GM18502 (cell line): ENCODE results near the gene TTLL10.

Experiments
- ATAC-seq: cut with Tn5 transposase; IDR thresholded peaks from one replicate; pipeline ENCODE4 v1.9.1; 2021; ENCODE audit warnings: mild to moderate bottlenecking; ENCODE audit not compliant: unreplicated experiment, poor library complexity

TTLL10 gene

GRCh38 chr1:1216770-1217620 lies 43.3 kb downstream of the TTLL10 start:
- no peak for ATAC-seq

- no peak for ATAC-seq
Observed at GRCh38 chr1:1217621-1218523, 44.2 kb downstream of the TTLL10 start.

- ATAC-seq: no peak
Observed at GRCh38 chr1:1218524-1219200, 45.0 kb downstream of the TTLL10 start.

- no peak for ATAC-seq
Observed at GRCh38 chr1:1219341-1219740, 45.7 kb downstream of the TTLL10 start.

- ATAC-seq: no peak
Observed at GRCh38 chr1:1220197-1220596, 46.5 kb downstream of the TTLL10 start.

- ATAC-seq: no peak
Observed at GRCh38 chr1:1221887-1222574, 48.4 kb downstream of the TTLL10 start.

- ATAC-seq: no peak
Observed at GRCh38 chr1:1222575-1223225, 49.0 kb downstream of the TTLL10 start.

- no peak for ATAC-seq
Observed at GRCh38 chr1:1223321-1223720, 49.6 kb downstream of the TTLL10 start.

- no peak for ATAC-seq
Observed at GRCh38 chr1:1223891-1224290, 50.2 kb downstream of the TTLL10 start.

- ATAC-seq: no peak
Observed at GRCh38 chr1:1225238-1225845, 51.7 kb downstream of the TTLL10 start.

GRCh38 chr1:1225913-1226312 lies 52.2 kb downstream of the TTLL10 start:
- no peak for ATAC-seq

GRCh38 chr1:1226566-1227362 lies 53.1 kb downstream of the TTLL10 start:
- no peak for ATAC-seq

GRCh38 chr1:1227386-1227785 lies 53.7 kb downstream of the TTLL10 start:
- no peak for ATAC-seq

GRCh38 chr1:1228187-1228586 lies 54.5 kb downstream of the TTLL10 start:
- ATAC-seq: no peak

- ATAC-seq: no peak
Observed at GRCh38 chr1:1228596-1229321, 55.1 kb downstream of the TTLL10 start.

GRCh38 chr1:1229770-1230169 lies 56.1 kb downstream of the TTLL10 start:
- ATAC-seq: no peak

GRCh38 chr1:1230656-1231399 lies 57.1 kb downstream of the TTLL10 start:
- no peak for ATAC-seq
